Keratinocyte (primary cell): ENCODE measurements around the gene B3GALNT1. TPM values are rescaled to one million over a fixed set of nuclear protein-coding genes. Genes with fewer than 3 reads are reported as not detected.
"Not testable (repeated sequence)": the region's sequence is repeated elsewhere in the genome, so short reads cannot be mapped to it uniquely, and the experiment has no call there.

Experiments used
- DNase-seq: peaks from one replicate; pipeline ENCODE4 v3.0.0-alpha.2; 2011; ENCODE audit warnings: low read depth, missing footprints, low spot score
- FAIRE-seq: peaks from 2 replicates; lab custom pipeline; 2011; peaks lifted over from hg19 to GRCh38; lab: Jason Lieb, UNC
- H2AFZ ChIP-seq: 2 replicates; pipeline ENCODE4 v1.6.0; 2012; ENCODE audit warnings: low read length, control low read depth, inconsistent platforms; ENCODE audit not compliant: control insufficient read depth
- H3K27ac ChIP-seq: 2 replicates; pipeline ENCODE4 v1.5.1; 2011; ENCODE audit warnings: low read length; ENCODE audit not compliant: control insufficient read depth, insufficient read depth
- H3K27me3 ChIP-seq: 3 replicates; pipeline ENCODE4 v1.6.0; 2011; ENCODE audit warnings: low read length; ENCODE audit not compliant: control insufficient read depth, insufficient read depth; ENCODE audit errors: extremely low read depth
- H3K36me3 ChIP-seq, 2 experiments: 2 replicates in 1 of 2; 3 replicates in 1 of 2; pipeline ENCODE4 v1.5.1; 2011; ENCODE audit warnings: low read length in 2 of 2, mild to moderate bottlenecking in 1 of 2; ENCODE audit not compliant: control insufficient read depth in 2 of 2, insufficient read depth in 2 of 2; ENCODE audit errors: extremely low read depth in 1 of 2
- H3K4me1 ChIP-seq: 3 replicates; pipeline ENCODE4 v1.5.1; 2011; ENCODE audit warnings: low read length; ENCODE audit not compliant: control insufficient read depth, insufficient read depth; ENCODE audit errors: extremely low read depth
- H3K4me2 ChIP-seq: 3 replicates; pipeline ENCODE4 v1.6.0; 2011; ENCODE audit warnings: low read depth, low read length; ENCODE audit not compliant: control insufficient read depth, insufficient read depth; ENCODE audit errors: extremely low read depth
- H3K4me3 ChIP-seq, 3 experiments: fragments of 200-600 bp in 1 of 3; sonication (generic) in 1 of 3; 2 replicates in 2 of 3; 3 replicates in 1 of 3; pipeline ENCODE4 v1.5.1; 2011 to 2016; ENCODE audit warnings: low read length in 3 of 3, mild to moderate bottlenecking in 3 of 3, control low read depth in 2 of 3, inconsistent platforms in 1 of 3, low read depth in 1 of 3, mixed read lengths in 1 of 3, mixed run types in 1 of 3, moderate library complexity in 1 of 3; ENCODE audit not compliant: control insufficient read depth in 2 of 3, insufficient read depth in 2 of 3; ENCODE audit errors: extremely low read depth in 1 of 3
- H3K79me2 ChIP-seq: 2 replicates; pipeline ENCODE4 v1.6.0; 2012; ENCODE audit warnings: low read length; ENCODE audit not compliant: control insufficient read depth, insufficient read depth
- H3K9ac ChIP-seq: 3 replicates; pipeline ENCODE4 v1.6.0; 2011; ENCODE audit warnings: low read length; ENCODE audit not compliant: control insufficient read depth, insufficient read depth; ENCODE audit errors: extremely low read depth
- H3K9me1 ChIP-seq: 3 replicates; pipeline ENCODE4 v1.6.0; 2011; ENCODE audit warnings: low read length; ENCODE audit not compliant: control insufficient read depth, insufficient read depth; ENCODE audit errors: extremely low read depth
- H3K9me3 ChIP-seq: 2 replicates; pipeline ENCODE4 v1.5.1; 2012; ENCODE audit warnings: low read depth, low read length; ENCODE audit not compliant: control insufficient read depth
- H4K20me1 ChIP-seq: 3 replicates; pipeline ENCODE4 v1.6.0; 2011; ENCODE audit warnings: low read length; ENCODE audit not compliant: control insufficient read depth, insufficient read depth; ENCODE audit errors: extremely low read depth
- CTCF ChIP-seq, 3 experiments: IDR thresholded peaks in 1 of 3; conservative IDR thresholded peaks in 1 of 3; optimal IDR thresholded peaks in 1 of 3; 2 replicates in 2 of 3; 3 replicates in 1 of 3; pipeline versions ENCODE3 to v1.5.1; 2011; ENCODE audit warnings: low read length in 3 of 3, mild to moderate bottlenecking in 3 of 3, moderate library complexity in 2 of 3, control low read depth in 1 of 3, inconsistent platforms in 1 of 3; ENCODE audit not compliant: insufficient read depth in 2 of 3; ENCODE audit errors: extremely low read depth in 1 of 3
- EZH2 ChIP-seq: IDR thresholded peaks from one replicate; pipeline ENCODE4 v1.6.1; 2012; ENCODE audit warnings: inconsistent platforms, mild to moderate bottlenecking, low read length, moderate library complexity
- dilution Hi-C: fragments of 300-500 bp; cut with MboI; formaldehyde crosslinking; loops from one replicate; pipeline ENCODE4 v1.7.0; 2020; ENCODE audit warnings: low sequenced_read_pairs; ENCODE audit not compliant: extremely low pct_ligation_motif_present
- polyA plus RNA-seq, 5 experiments: library from polyadenylated mRNA; depleted of rRNA in 3 of 5; stranded (reverse) in 3 of 5; stranded (forward) in 1 of 5; unstranded in 1 of 5; fragments of >200 nt; gene quantifications; 1 replicate in 1 of 5; 2 replicates in 3 of 5; 3 replicates in 1 of 5; pipeline versions ENCODE4 v1.2.1 to v1.2.3, GENCODE V29; 2011 to 2012; ENCODE audit warnings: missing spikeins in 2 of 5, low read depth in 1 of 5, low replicate concordance in 1 of 5

Gene B3GALNT1
- polyA plus RNA-seq, 1 donor (not counting 4 experiments of a cell fraction or from before 2014, with no cell fraction given): 3.6 TPM

GRCh38 chr3:161035711-161036110 is 69.4 kb downstream of the B3GALNT1 start:
- Histone ChIP-seq H3K79me2 (no peaks in the 10 kb centered on the region), H2AFZ (no peak overlapping the region), H4K20me1 (no peaks in the 10 kb centered on the region), H3K27ac (no peak overlapping the region), H3K27me3 (no peaks in the 10 kb centered on the region), H3K36me3 (no peaks in the 10 kb centered on the region), H3K9ac (no peak overlapping the region), H3K4me1 (no peaks in the 10 kb centered on the region), H3K4me3 (no peak overlapping the region), H3K4me2 (no peak overlapping the region), H3K9me1 (no peaks in the 10 kb centered on the region), H3K9me3 (no peaks in the 10 kb centered on the region)
- no peak for DNase-seq
- no peak for FAIRE-seq
- TF ChIP-seq EZH2 (no peak), CTCF (optimal IDR thresholded peaks at IDR 0.05 in 1 of 3, IDR thresholded peaks at IDR 0.05 in 1 of 3, conservative IDR thresholded peaks at IDR 0.05 in 1 of 3; ENCODE audit: extremely low read depth in 1 of 3, insufficient read depth in 2 of 3, low read length in 3 of 3) (no peak)
- dilution Hi-C loops: no loop called here

GRCh38 chr3:161034913-161035550 is 70.1 kb downstream of the B3GALNT1 start:
- H3K4me2 ChIP-seq, H3K36me3 ChIP-seq, H3K27ac ChIP-seq, H2AFZ ChIP-seq, H3K9me1 ChIP-seq, H3K4me1 ChIP-seq, H3K79me2 ChIP-seq, dilution Hi-C loops, H3K9me3 ChIP-seq, FAIRE-seq, H3K9ac ChIP-seq, H4K20me1 ChIP-seq, H3K27me3 ChIP-seq, H3K4me3 ChIP-seq, DNase-seq: not testable (repeated sequence)

Other genes starting within 250 kb of the B3GALNT1 start
- gene NMD3, start 116.0 kb upstream of the B3GALNT1 start, polyA plus RNA-seq: 48.0 to 65.2 TPM (median 54.3 TPM) in 3 replicates